Transverse colon (tissue), 4 donors: ENCODE results near the gene SFXN5. TPM values are rescaled to one million over a fixed set of nuclear protein-coding genes. Genes with fewer than 3 reads are reported as not detected.
A peak's percentile ranks its signal among the peaks of the same experiment; 100 is the strongest.
"Not testable (repeated sequence)": the region's sequence is repeated elsewhere in the genome, so short reads cannot be mapped to it uniquely, and the experiment has no call there.

ENCODE experiments used
- DNase-seq: peaks from one replicate; pipeline ENCODE4 v3.0.0-alpha.2; 2019
- H3K27ac ChIP-seq, 4 donors: fragments of 200-600 bp; sonication (generic); 2 replicates each; pipeline ENCODE4 v1.5.1; 2016 to 2018; ENCODE audit warnings: inconsistent platforms in 4 of 4
- H3K27me3 ChIP-seq: fragments of 200-600 bp; sonication (generic); 2 replicates; pipeline ENCODE4 v1.5.1; 2017; ENCODE audit warnings: inconsistent platforms
- H3K36me3 ChIP-seq, 4 donors: fragments of 200-600 bp; sonication (generic); 2 replicates each; pipeline ENCODE4 v1.5.1; 2017 to 2019; ENCODE audit warnings: inconsistent platforms in 4 of 4
- H3K4me1 ChIP-seq, 4 donors: fragments of 200-600 bp; sonication (generic); 2 replicates each; pipeline ENCODE4 v1.5.1; 2017 to 2020; ENCODE audit warnings: inconsistent platforms in 4 of 4
- H3K4me3 ChIP-seq, 4 donors: fragments of 200-600 bp; sonication (generic); 1 replicate in 1 of 4; 2 replicates in 3 of 4; pipeline versions ENCODE4 v1.5.1 to v1.6.1; 2017 to 2019; ENCODE audit warnings: inconsistent platforms in 4 of 4
- H3K9me3 ChIP-seq, 2 donors: fragments of 200-600 bp; sonication (generic); 2 replicates each; pipeline ENCODE4 v1.5.1; 2017 to 2019; ENCODE audit warnings: inconsistent platforms in 2 of 2
- CTCF ChIP-seq, 5 experiments: fragments of 200-600 bp in 3 of 5; fragments of 450-650 bp in 2 of 5; sonication (generic) in 3 of 5; IDR thresholded peaks; 1 replicate in 2 of 5; 2 replicates in 3 of 5; pipeline ENCODE4 v1.5.1; 2016 to 2017; ENCODE audit warnings: antibody characterized with exemption in 5 of 5, inconsistent platforms in 3 of 5, mild to moderate bottlenecking in 2 of 5, moderate library complexity in 1 of 5
- EP300 ChIP-seq: sonication (generic); formaldehyde crosslinking; IDR thresholded peaks from one replicate; pipeline ENCODE4 v1.6.1; 2017; ENCODE audit warnings: antibody characterized with exemption, low read depth
- POLR2A ChIP-seq: fragments of 450-650 bp; IDR thresholded peaks from one replicate; pipeline ENCODE4 v1.6.1; 2016; ENCODE audit warnings: antibody characterized with exemption, mild to moderate bottlenecking, moderate library complexity
- POLR2AphosphoS5 ChIP-seq, 3 donors: sonication (generic); formaldehyde crosslinking; IDR thresholded peaks; one replicate each; pipeline ENCODE4 v1.6.1; 2016; ENCODE audit warnings: antibody characterized with exemption in 3 of 3
- WGBS, 2 donors: methylation state at CpG; one replicate each; pipeline ENCODE4 v1.1.5; 2018; ENCODE audit warnings: low coverage in 1 of 2; 5-methylcytosine and 5-hydroxymethylcytosine counted together
- in situ Hi-C, 4 donors: fragments of 200-750 bp; cut with MboI; loops; one replicate each; pipeline versions ENCODE4 v1.15.0 to v1.15.1; 2017; ENCODE audit warnings: low sequenced_read_pairs in 3 of 4, low pct_ligation_motif_present in 1 of 4, low pct_unique_long_range_greater_than_20kb in 1 of 4
- intact Hi-C: fragments of 100-400 bp; cut with DNase I; formaldehyde crosslinking; loops from one replicate; pipeline ENCODE4 v1.15.1; 2023; ENCODE audit warnings: low total_unique reads
- total RNA-seq, 4 donors: library from RNA; depleted of rRNA; stranded (reverse); fragments of >200 nt; gene quantifications; one replicate each; pipeline ENCODE4 v1.1.0, GENCODE V29; 2016

SFXN5 gene
- total RNA-seq, 4 donors from 2014 or later, result 12.3 to 98.4 (median 42.7) TPM

DNA sequence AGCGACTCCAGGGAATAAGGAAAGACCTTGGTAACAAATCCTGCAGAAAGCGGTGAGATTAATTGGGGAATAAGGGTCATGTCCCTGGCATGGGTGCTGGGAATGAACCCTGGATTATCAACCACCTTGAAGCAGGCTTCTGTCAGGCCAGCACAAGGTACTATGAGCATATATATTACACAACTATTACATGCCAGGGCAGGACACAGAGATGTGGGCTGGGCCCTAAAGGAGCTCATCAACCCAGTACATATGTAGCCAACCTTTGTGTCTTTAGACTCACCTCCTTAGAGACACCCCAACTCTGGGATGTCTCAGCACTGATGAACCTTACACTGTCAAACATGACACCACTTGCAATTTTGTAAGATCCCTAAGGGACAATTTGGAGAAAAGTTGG is 3.4 kb downstream of the SFXN5 start:
- H3K4me3 ChIP-seq, result no peak overlapping the region
- intact Hi-C loops, result no loop called here
- no peaks in the 10 kb centered on the region for H3K9me3 ChIP-seq
- WGBS, 2 donors, result 85 to 91% methylated on average over 2 of the region's 2 CpGs
- no peaks in the 10 kb centered on the region for H3K27me3 ChIP-seq
- no peaks in the 10 kb centered on the region for H3K36me3 ChIP-seq
- H3K27ac ChIP-seq, result no peak overlapping the region
- TF ChIP-seq POLR2AphosphoS5 (IDR thresholded peaks at IDR 0.05), result no peak
- TF ChIP-seq EP300, result no peak
- TF ChIP-seq POLR2A, result no peak
- in situ Hi-C loops, result no loop called here
- peaks cover 12 to 41% (median 37%) of the 10 kb centered on the region in 4 donors for H3K4me1 ChIP-seq
- DNase-seq, result no peak

- Histone ChIP-seq H3K4me1 (peaks cover 7 to 36% (median 32%) of the 10 kb centered on the region in 4 donors), H3K27ac (no peak overlapping the region), H3K27me3 (no peaks in the 10 kb centered on the region), H3K4me3 (no peak overlapping the region), H3K9me3 (no peaks in the 10 kb centered on the region), H3K36me3 (no peaks in the 10 kb centered on the region)
- 86 to 92% methylated on average over 2 of the region's 2 CpGs for WGBS, 2 donors
- no peak for DNase-seq
- no peak for TF ChIP-seq EP300
- TF ChIP-seq POLR2A, result no peak
- TF ChIP-seq CTCF (IDR thresholded peaks at IDR 0.05), result no peak
- TF ChIP-seq POLR2AphosphoS5 (IDR thresholded peaks at IDR 0.05), result no peak
- intact Hi-C loops, result no loop called here
- in situ Hi-C loops, result no loop called here
Observed at GRCh38 chr2:73067043-73067442, 4.5 kb downstream of the SFXN5 start.

- H3K27me3 ChIP-seq, intact Hi-C loops, H3K4me3 ChIP-seq, H3K9me3 ChIP-seq, H3K36me3 ChIP-seq, DNase-seq, in situ Hi-C loops: not testable (repeated sequence)
- Histone ChIP-seq H3K27ac (peak overlapping the region in 3 of 4 donors; percentile 40 to 70 (median 60)), H3K4me1 (peaks cover 6 to 32% (median 28%) of the 10 kb centered on the region in 4 donors)
- WGBS, 2 donors, result 96% methylated on average over 5 of the region's 5 CpGs; no CpG with 5 or more reads in 1 of the 2 donors
Observed at GRCh38 chr2:73065070-73065469, 6.4 kb downstream of the SFXN5 start.

DNA sequence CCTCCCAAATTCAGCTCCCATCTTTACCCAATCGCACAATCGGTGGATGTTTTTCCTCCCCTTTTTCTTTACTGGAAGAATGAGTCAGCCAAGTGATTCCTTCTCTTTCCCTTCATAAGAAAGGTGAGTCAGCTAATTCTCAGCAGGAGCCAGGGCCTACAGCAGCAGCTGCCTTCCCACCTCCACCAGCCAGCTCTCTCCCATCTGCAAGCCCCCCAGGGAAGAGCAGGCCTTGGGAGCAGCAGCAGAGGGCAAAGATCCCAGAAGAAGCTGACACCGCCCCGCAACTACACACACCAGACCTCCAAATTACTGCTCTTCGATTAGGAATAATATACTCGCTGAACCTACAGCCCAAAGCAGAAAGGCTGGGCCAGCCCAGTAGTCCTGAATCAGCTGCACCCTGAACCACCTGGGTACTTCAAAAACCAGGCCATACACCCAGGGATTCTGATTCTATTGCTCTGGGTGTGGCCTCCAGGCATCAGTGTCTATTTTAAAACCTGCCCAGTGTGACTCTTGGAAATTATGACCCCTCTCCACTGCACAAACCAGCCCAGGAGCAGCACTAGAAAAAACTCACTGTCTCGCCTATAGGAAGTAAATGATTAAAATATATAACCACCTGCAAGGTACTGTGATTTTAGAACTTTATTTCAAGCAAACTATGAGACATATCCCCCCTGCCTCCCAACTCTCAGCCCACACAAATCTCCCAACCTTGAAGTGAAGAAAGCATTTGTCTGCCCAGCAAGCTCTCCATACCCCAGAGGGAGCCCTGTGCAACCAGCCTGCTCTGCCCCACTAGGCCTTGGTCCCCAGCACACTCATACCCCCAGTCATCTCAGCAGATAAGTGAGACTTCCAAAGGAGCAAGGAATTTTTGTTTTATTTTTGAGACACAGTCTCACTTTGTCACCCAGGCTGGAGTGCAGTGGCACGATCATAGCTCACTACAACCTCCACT is 7.3 kb downstream of the SFXN5 start:
- no peak for TF ChIP-seq CTCF (IDR thresholded peaks at IDR 0.05)
- TF ChIP-seq POLR2A, result no peak
- TF ChIP-seq EP300, result no peak
- TF ChIP-seq POLR2AphosphoS5 (IDR thresholded peaks at IDR 0.05), result no peak
- DNase-seq, result peak; percentile 28
- Histone ChIP-seq H3K4me1 (peaks cover 0 to 24% (median 20%) of the 10 kb centered on the region in 4 donors), H3K27ac (peak overlapping the region; percentile 30 to 70 (median 50)), H3K4me3 (no peak overlapping the region), H3K9me3 (no peaks in the 10 kb centered on the region), H3K36me3 (no peaks in the 10 kb centered on the region), H3K27me3 (no peaks in the 10 kb centered on the region)
- in situ Hi-C loops, result no loop called here
- intact Hi-C loops, result no loop called here
- 59 to 73% methylated on average over 4 to 8 of the region's 8 CpGs for WGBS, 2 donors

GRCh38 chr2:73063472-73063871 is 8.0 kb downstream of the SFXN5 start:
- H3K27me3 ChIP-seq, result no peaks in the 10 kb centered on the region
- peaks cover 0 to 18% (median 15%) of the 10 kb centered on the region in 4 donors for H3K4me1 ChIP-seq
- TF ChIP-seq POLR2AphosphoS5 (IDR thresholded peaks at IDR 0.05) (no peak), POLR2A (no peak), EP300 (no peak), CTCF (IDR thresholded peaks at IDR 0.05) (no peak)
- intact Hi-C loops, result no loop called here
- DNase-seq, result no peak
- WGBS, 2 donors, result 67 to 76% methylated on average over 4 of the region's 4 CpGs
- in situ Hi-C loops, result no loop called here
- H3K4me3 ChIP-seq, result no peak overlapping the region
- H3K27ac ChIP-seq, result peak overlapping the region; percentile 30 to 70 (median 50)
- no peaks in the 10 kb centered on the region for H3K36me3 ChIP-seq
- no peaks in the 10 kb centered on the region for H3K9me3 ChIP-seq
